Testis (tissue), 2 donors: ENCODE data around the gene MYH14.

Source experiments
- POLR2A ChIP-seq: fragments of 450-650 bp; IDR thresholded peaks from one replicate; pipeline ENCODE4 v1.6.1; 2017; ENCODE audit warnings: antibody characterized with exemption, mild to moderate bottlenecking, moderate library complexity
- TF ChIP-seq, protein P1 (sequence below), 3 experiments: fragments of 450-650 bp in 2 of 3; fragments of 200-600 bp in 1 of 3; sonication (generic) in 1 of 3; IDR thresholded peaks; one replicate each; pipeline ENCODE4 v1.5.1; 2016 to 2019; ENCODE audit warnings: antibody characterized with exemption in 3 of 3, mild to moderate bottlenecking in 2 of 3, moderate library complexity in 1 of 3

DNA sequence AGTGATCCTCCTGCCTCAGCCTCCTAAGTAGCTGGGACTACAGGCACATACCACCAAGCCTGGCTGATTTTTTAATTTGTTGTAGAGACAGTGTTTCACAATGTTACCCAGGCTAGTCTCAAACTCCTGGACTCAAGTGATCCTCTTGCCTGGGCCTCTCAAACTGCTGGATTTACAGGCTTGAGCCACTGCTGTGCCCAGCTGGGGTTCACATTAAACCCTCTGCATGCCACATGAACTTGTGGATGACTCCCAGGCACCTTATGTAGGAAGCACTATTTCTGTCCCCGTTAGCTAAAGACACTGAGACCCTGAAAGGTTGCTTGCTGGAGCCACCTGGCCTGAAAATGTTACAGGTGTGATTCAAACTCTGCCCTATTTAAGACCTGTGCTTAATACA, 10.5 kb downstream of the MYH14 start:
- TF ChIP-seq, protein P1, sequence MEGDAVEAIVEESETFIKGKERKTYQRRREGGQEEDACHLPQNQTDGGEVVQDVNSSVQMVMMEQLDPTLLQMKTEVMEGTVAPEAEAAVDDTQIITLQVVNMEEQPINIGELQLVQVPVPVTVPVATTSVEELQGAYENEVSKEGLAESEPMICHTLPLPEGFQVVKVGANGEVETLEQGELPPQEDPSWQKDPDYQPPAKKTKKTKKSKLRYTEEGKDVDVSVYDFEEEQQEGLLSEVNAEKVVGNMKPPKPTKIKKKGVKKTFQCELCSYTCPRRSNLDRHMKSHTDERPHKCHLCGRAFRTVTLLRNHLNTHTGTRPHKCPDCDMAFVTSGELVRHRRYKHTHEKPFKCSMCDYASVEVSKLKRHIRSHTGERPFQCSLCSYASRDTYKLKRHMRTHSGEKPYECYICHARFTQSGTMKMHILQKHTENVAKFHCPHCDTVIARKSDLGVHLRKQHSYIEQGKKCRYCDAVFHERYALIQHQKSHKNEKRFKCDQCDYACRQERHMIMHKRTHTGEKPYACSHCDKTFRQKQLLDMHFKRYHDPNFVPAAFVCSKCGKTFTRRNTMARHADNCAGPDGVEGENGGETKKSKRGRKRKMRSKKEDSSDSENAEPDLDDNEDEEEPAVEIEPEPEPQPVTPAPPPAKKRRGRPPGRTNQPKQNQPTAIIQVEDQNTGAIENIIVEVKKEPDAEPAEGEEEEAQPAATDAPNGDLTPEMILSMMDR (IDR thresholded peaks at IDR 0.05), result no peak
- TF ChIP-seq POLR2A, result no peak
